ENCODE data around the gene ATP6V1E1.
A peak's percentile ranks its signal among the peaks of the same experiment; 100 is the strongest.

The ATP6V1E1 gene

GRCh38 chr22:17581056-17581455 lies 47.5 kb downstream of the ATP6V1E1 start:
- H3K36me3 ChIP-seq (ENCODE audit: control insufficient read depth in 1 of 2, insufficient read depth in 2 of 2, low read depth in 1 of 2, low read length in 2 of 2) = no peaks in the 10 kb centered on the region
- no peak for DNase-seq

GRCh38 chr22:17580441-17581031 lies 48.0 kb downstream of the ATP6V1E1 start:
- Histone ChIP-seq H3K9me3 (ENCODE audit: control insufficient read depth, low read length) (no peaks in the 10 kb centered on the region), H2BK12ac (ENCODE audit: low read length in 2 of 2) (no peak overlapping the region), H2BK5ac (ENCODE audit: low read depth, low read length, poor library complexity, severe bottlenecking) (no peak overlapping the region), H3K4ac (ENCODE audit: low read depth in 1 of 2, low read length in 2 of 2) (no peak overlapping the region), H3K36me3 (ENCODE audit: control insufficient read depth in 1 of 2, insufficient read depth in 2 of 2, low read depth in 1 of 2, low read length in 2 of 2) (no peaks in the 10 kb centered on the region), H2BK120ac (ENCODE audit: low read depth, low read length) (no peak overlapping the region), H3K4me2 (ENCODE audit: low read length, poor library complexity, severe bottlenecking) (no peak overlapping the region), H2AFZ (ENCODE audit: low read depth, low read length) (no peak overlapping the region), H3K23ac (ENCODE audit: low read length in 2 of 2) (no peak overlapping the region), H4K8ac (ENCODE audit: low read length) (no peak overlapping the region), H3K9ac (ENCODE audit: low read length) (no peak overlapping the region), H2AK5ac (ENCODE audit: low read length, severe bottlenecking) (no peak overlapping the region), H3K18ac (ENCODE audit: low read depth in 1 of 2, low read length in 2 of 2) (no peak overlapping the region), H2BK15ac (ENCODE audit: low read depth, poor library complexity, severe bottlenecking) (no peak overlapping the region), H3K79me1 (replicated peaks; ENCODE audit: low read length, poor library complexity, severe bottlenecking) (no peaks in the 10 kb centered on the region), H3K27ac (ENCODE audit: low read length, poor library complexity, severe bottlenecking) (no peak overlapping the region), H3K27me3 (ENCODE audit: control insufficient read depth in 1 of 2, insufficient read depth in 1 of 2, low read length in 2 of 2) (no peaks in the 10 kb centered on the region), H3K4me3 (ENCODE audit: insufficient read depth in 1 of 2, low read depth in 1 of 2, low read length in 2 of 2) (no peak overlapping the region), H3K14ac (ENCODE audit: low read length in 2 of 2) (no peak overlapping the region), H4K91ac (ENCODE audit: low read length) (no peak overlapping the region), H3K4me1 (ENCODE audit: control insufficient read depth, insufficient read depth, low read depth, low read length) (peaks cover 6% of the 10 kb centered on the region)
- WGBS = 81% methylated on average over 15 of the region's 15 CpGs
- no peak for DNase-seq

More at GRCh38 chr22:17581056-17581455, 47.5 kb downstream of the ATP6V1E1 start:
- no peak overlapping the region for H3K14ac ChIP-seq (ENCODE audit: low read length in 2 of 2)
- H2BK15ac ChIP-seq (ENCODE audit: low read depth, poor library complexity, severe bottlenecking) = no peak overlapping the region
- H3K23ac ChIP-seq (ENCODE audit: low read length in 2 of 2) = no peak overlapping the region
- H3K27ac ChIP-seq (ENCODE audit: low read length, poor library complexity, severe bottlenecking) = no peak overlapping the region
- H3K27me3 ChIP-seq (ENCODE audit: control insufficient read depth in 1 of 2, insufficient read depth in 1 of 2, low read length in 2 of 2) = no peaks in the 10 kb centered on the region
- no peaks in the 10 kb centered on the region for H3K79me1 ChIP-seq (replicated peaks; ENCODE audit: low read length, poor library complexity, severe bottlenecking)
- no peak overlapping the region for H2BK120ac ChIP-seq (ENCODE audit: low read depth, low read length)
- no peak overlapping the region for H4K91ac ChIP-seq (ENCODE audit: low read length)
- no peak overlapping the region for H3K4me3 ChIP-seq (ENCODE audit: insufficient read depth in 1 of 2, low read depth in 1 of 2, low read length in 2 of 2)
- H3K9ac ChIP-seq (ENCODE audit: low read length) = no peak overlapping the region
- H2BK12ac ChIP-seq (ENCODE audit: low read length in 2 of 2) = no peak overlapping the region
- 92% methylated on average over 21 of the region's 21 CpGs for WGBS
- no peak overlapping the region for H2BK5ac ChIP-seq (ENCODE audit: low read depth, low read length, poor library complexity, severe bottlenecking)
- H3K18ac ChIP-seq (ENCODE audit: low read depth in 1 of 2, low read length in 2 of 2) = no peak overlapping the region
- H3K9me3 ChIP-seq (ENCODE audit: control insufficient read depth, low read length) = no peaks in the 10 kb centered on the region
- no peak overlapping the region for H4K8ac ChIP-seq (ENCODE audit: low read length)
- no peak overlapping the region for H3K4ac ChIP-seq (ENCODE audit: low read depth in 1 of 2, low read length in 2 of 2)
- H2AK5ac ChIP-seq (ENCODE audit: low read length, severe bottlenecking) = no peak overlapping the region
- H3K4me1 ChIP-seq (ENCODE audit: control insufficient read depth, insufficient read depth, low read depth, low read length) = peaks cover 6% of the 10 kb centered on the region
- H2AFZ ChIP-seq (ENCODE audit: low read depth, low read length) = no peak overlapping the region
- no peak overlapping the region for H3K4me2 ChIP-seq (ENCODE audit: low read length, poor library complexity, severe bottlenecking)

- peaks cover 6% of the 10 kb centered on the region for H3K4me1 ChIP-seq (ENCODE audit: control insufficient read depth, insufficient read depth, low read depth, low read length)
- H2BK15ac ChIP-seq (ENCODE audit: low read depth, poor library complexity, severe bottlenecking) = no peak overlapping the region
- no peak overlapping the region for H3K9ac ChIP-seq (ENCODE audit: low read length)
- no peak overlapping the region for H4K91ac ChIP-seq (ENCODE audit: low read length)
- H3K4me3 ChIP-seq (ENCODE audit: insufficient read depth in 1 of 2, low read depth in 1 of 2, low read length in 2 of 2) = no peak overlapping the region
- H3K4me2 ChIP-seq (ENCODE audit: low read length, poor library complexity, severe bottlenecking) = no peak overlapping the region
- 92% methylated on average over 13 of the region's 14 CpGs for WGBS
- no peak overlapping the region for H2BK5ac ChIP-seq (ENCODE audit: low read depth, low read length, poor library complexity, severe bottlenecking)
- no peak overlapping the region for H3K27ac ChIP-seq (ENCODE audit: low read length, poor library complexity, severe bottlenecking)
- no peaks in the 10 kb centered on the region for H3K9me3 ChIP-seq (ENCODE audit: control insufficient read depth, low read length)
- no peak overlapping the region for H4K8ac ChIP-seq (ENCODE audit: low read length)
- no peak overlapping the region for H2AFZ ChIP-seq (ENCODE audit: low read depth, low read length)
- no peak for DNase-seq
- H3K79me1 ChIP-seq (replicated peaks; ENCODE audit: low read length, poor library complexity, severe bottlenecking) = no peaks in the 10 kb centered on the region
- H2BK120ac ChIP-seq (ENCODE audit: low read depth, low read length) = no peak overlapping the region
- no peaks in the 10 kb centered on the region for H3K27me3 ChIP-seq (ENCODE audit: control insufficient read depth in 1 of 2, insufficient read depth in 1 of 2, low read length in 2 of 2)
- H2AK5ac ChIP-seq (ENCODE audit: low read length, severe bottlenecking) = no peak overlapping the region
- H3K4ac ChIP-seq (ENCODE audit: low read depth in 1 of 2, low read length in 2 of 2) = no peak overlapping the region
- H3K36me3 ChIP-seq (ENCODE audit: control insufficient read depth in 1 of 2, insufficient read depth in 2 of 2, low read depth in 1 of 2, low read length in 2 of 2) = no peaks in the 10 kb centered on the region
- no peak overlapping the region for H3K18ac ChIP-seq (ENCODE audit: low read depth in 1 of 2, low read length in 2 of 2)
- no peak overlapping the region for H2BK12ac ChIP-seq (ENCODE audit: low read length in 2 of 2)
- H3K14ac ChIP-seq (ENCODE audit: low read length in 2 of 2) = no peak overlapping the region
- H3K23ac ChIP-seq (ENCODE audit: low read length in 2 of 2) = no peak overlapping the region
These were observed 49.0 kb downstream of the ATP6V1E1 start for GRCh38 chr22:17579535-17579981.

- Histone ChIP-seq H2BK12ac (ENCODE audit: low read length in 2 of 2) (no peak overlapping the region), H3K9ac (ENCODE audit: low read length) (no peak overlapping the region), H3K4me1 (ENCODE audit: control insufficient read depth, insufficient read depth, low read depth, low read length) (peaks cover 6% of the 10 kb centered on the region), H2BK120ac (ENCODE audit: low read depth, low read length) (no peak overlapping the region), H3K36me3 (ENCODE audit: control insufficient read depth in 1 of 2, insufficient read depth in 2 of 2, low read depth in 1 of 2, low read length in 2 of 2) (no peaks in the 10 kb centered on the region), H3K23ac (ENCODE audit: low read length in 2 of 2) (no peak overlapping the region), H3K18ac (ENCODE audit: low read depth in 1 of 2, low read length in 2 of 2) (no peak overlapping the region), H3K4me3 (ENCODE audit: insufficient read depth in 1 of 2, low read depth in 1 of 2, low read length in 2 of 2) (no peak overlapping the region), H3K14ac (ENCODE audit: low read length in 2 of 2) (no peak overlapping the region), H4K8ac (ENCODE audit: low read length) (no peak overlapping the region), H4K91ac (ENCODE audit: low read length) (no peak overlapping the region), H3K79me1 (replicated peaks; ENCODE audit: low read length, poor library complexity, severe bottlenecking) (no peaks in the 10 kb centered on the region), H3K4ac (ENCODE audit: low read depth in 1 of 2, low read length in 2 of 2) (no peak overlapping the region), H3K9me3 (ENCODE audit: control insufficient read depth, low read length) (no peaks in the 10 kb centered on the region), H2BK15ac (ENCODE audit: low read depth, poor library complexity, severe bottlenecking) (no peak overlapping the region), H2AK5ac (ENCODE audit: low read length, severe bottlenecking) (no peak overlapping the region), H2BK5ac (ENCODE audit: low read depth, low read length, poor library complexity, severe bottlenecking) (no peak overlapping the region), H2AFZ (ENCODE audit: low read depth, low read length) (no peak overlapping the region), H3K27ac (ENCODE audit: low read length, poor library complexity, severe bottlenecking) (no peak overlapping the region), H3K4me2 (ENCODE audit: low read length, poor library complexity, severe bottlenecking) (no peak overlapping the region), H3K27me3 (ENCODE audit: control insufficient read depth in 1 of 2, insufficient read depth in 1 of 2, low read length in 2 of 2) (peaks cover 4 to 5% of the 10 kb centered on the region in 2 experiments)
- WGBS = 90% methylated on average over 11 of the region's 11 CpGs
- DNase-seq = peak; percentile 36
These were observed 50.3 kb downstream of the ATP6V1E1 start for GRCh38 chr22:17578136-17578754.

Data from mesenchymal stem cell (in vitro differentiated cells and primary cell).